ENCODE measurements around the gene ANAPC13.

- TF ChIP-seq CTCF (IDR thresholded peaks at IDR 0.05) (no peak), POLR2A (IDR thresholded peaks at IDR 0.05) (no peak)
Observed at GRCh38 chr3:134535186-134535970, 49.6 kb upstream of the ANAPC13 start.

Data from body of pancreas (tissue), 4 donors.